ENCODE data around the gene RNPEPL1. TPM values are rescaled to one million over a fixed set of nuclear protein-coding genes. Genes with fewer than 3 reads are reported as not detected.

Gene RNPEPL1
- total and polyA plus RNA-seq, 2 experiments from 2014 or later = 6.0 to 21.0 TPM

- TF ChIP-seq, protein P1, sequence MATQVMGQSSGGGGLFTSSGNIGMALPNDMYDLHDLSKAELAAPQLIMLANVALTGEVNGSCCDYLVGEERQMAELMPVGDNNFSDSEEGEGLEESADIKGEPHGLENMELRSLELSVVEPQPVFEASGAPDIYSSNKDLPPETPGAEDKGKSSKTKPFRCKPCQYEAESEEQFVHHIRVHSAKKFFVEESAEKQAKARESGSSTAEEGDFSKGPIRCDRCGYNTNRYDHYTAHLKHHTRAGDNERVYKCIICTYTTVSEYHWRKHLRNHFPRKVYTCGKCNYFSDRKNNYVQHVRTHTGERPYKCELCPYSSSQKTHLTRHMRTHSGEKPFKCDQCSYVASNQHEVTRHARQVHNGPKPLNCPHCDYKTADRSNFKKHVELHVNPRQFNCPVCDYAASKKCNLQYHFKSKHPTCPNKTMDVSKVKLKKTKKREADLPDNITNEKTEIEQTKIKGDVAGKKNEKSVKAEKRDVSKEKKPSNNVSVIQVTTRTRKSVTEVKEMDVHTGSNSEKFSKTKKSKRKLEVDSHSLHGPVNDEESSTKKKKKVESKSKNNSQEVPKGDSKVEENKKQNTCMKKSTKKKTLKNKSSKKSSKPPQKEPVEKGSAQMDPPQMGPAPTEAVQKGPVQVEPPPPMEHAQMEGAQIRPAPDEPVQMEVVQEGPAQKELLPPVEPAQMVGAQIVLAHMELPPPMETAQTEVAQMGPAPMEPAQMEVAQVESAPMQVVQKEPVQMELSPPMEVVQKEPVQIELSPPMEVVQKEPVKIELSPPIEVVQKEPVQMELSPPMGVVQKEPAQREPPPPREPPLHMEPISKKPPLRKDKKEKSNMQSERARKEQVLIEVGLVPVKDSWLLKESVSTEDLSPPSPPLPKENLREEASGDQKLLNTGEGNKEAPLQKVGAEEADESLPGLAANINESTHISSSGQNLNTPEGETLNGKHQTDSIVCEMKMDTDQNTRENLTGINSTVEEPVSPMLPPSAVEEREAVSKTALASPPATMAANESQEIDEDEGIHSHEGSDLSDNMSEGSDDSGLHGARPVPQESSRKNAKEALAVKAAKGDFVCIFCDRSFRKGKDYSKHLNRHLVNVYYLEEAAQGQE (IDR thresholded peaks at IDR 0.05; ENCODE audit: unreplicated experiment) = no peak
- no peak for TF ChIP-seq EZH2phosphoT487 (IDR thresholded peaks at IDR 0.05; ENCODE audit: unreplicated experiment)
- no peak for TF ChIP-seq CTCF (conservative IDR thresholded peaks at IDR 0.05; ENCODE audit: low read depth in 2 of 2)
- TF ChIP-seq ETS1 (IDR thresholded peaks at IDR 0.05) = no peak
- TF ChIP-seq ZNF331 (CRISPR knock-in tag; IDR thresholded peaks at IDR 0.05; ENCODE audit: low read depth) = no peak
Observed at GRCh38 chr2:240573071-240573515, 4.8 kb downstream of the RNPEPL1 start (continued).

- Histone ChIP-seq H3K4me3 (no peak overlapping the region), H3K4me2 (no peak overlapping the region), H3K27me3 (ENCODE audit: insufficient read depth) (peaks cover 16% of the 10 kb centered on the region), H3K9me2 (ENCODE audit: insufficient read depth) (no peaks in the 10 kb centered on the region), H3F3A (replicated peaks; ENCODE audit: low read depth) (no peaks in the 10 kb centered on the region), H3K4me1 (ENCODE audit: insufficient read depth) (0 out of 2 replicates have a peak, but pooled peaks cover 3% of the 10 kb centered on the region), H4K20me1 (replicated peaks; ENCODE audit: insufficient read depth) (no peaks in the 10 kb centered on the region; the same call in 1 of the 2 replicates), H3K27ac (ENCODE audit: low read depth) (no peak overlapping the region), H2AFZ (no peak overlapping the region), H3K79me2 (replicated peaks; ENCODE audit: insufficient read depth) (no peaks in the 10 kb centered on the region), H3K36me3 (ENCODE audit: insufficient read depth) (no peaks in the 10 kb centered on the region)
- H3K36me3 Mint-ChIP-seq (ENCODE audit: low read depth) = no peaks in the 10 kb centered on the region
- H3K9me3 Mint-ChIP-seq = no peaks in the 10 kb centered on the region
- H3K27ac Mint-ChIP-seq = no peak overlapping the region
- peaks cover 20% of the 10 kb centered on the region for H3K27me3 Mint-ChIP-seq (ENCODE audit: insufficient read depth, low read depth, poor library complexity)
- DNase-seq (ENCODE audit: low spot score) (no peak), ATAC-seq (no peak)
- no peak overlapping the region for H3K4me3 Mint-ChIP-seq
- H3K4me1 Mint-ChIP-seq = 0 out of 3 replicates have a peak, but pooled peaks cover 2% of the 10 kb centered on the region
- TF ChIP-seq POLR2AphosphoS5 (IDR thresholded peaks at IDR 0.05; ENCODE audit: low read depth) (no peak), STAT1 (IDR thresholded peaks at IDR 0.05; ENCODE audit: unreplicated experiment) (no peak), CREB1 (CRISPR knock-in tag; IDR thresholded peaks at IDR 0.05; ENCODE audit: low read depth) (no peak), EZH2 (IDR thresholded peaks at IDR 0.05; ENCODE audit: low read depth, unreplicated experiment) (no peak), JUNB (IDR thresholded peaks at IDR 0.05; ENCODE audit: unreplicated experiment) (no peak), NANOG (IDR thresholded peaks at IDR 0.05; ENCODE audit: borderline replicate concordance) (no peak), CTCF (conservative IDR thresholded peaks at IDR 0.05; ENCODE audit: low read depth in 2 of 2) (no peak), ETS1 (IDR thresholded peaks at IDR 0.05) (no peak)
- TF ChIP-seq, protein P1 (IDR thresholded peaks at IDR 0.05; ENCODE audit: unreplicated experiment) = no peak
Observed at GRCh38 chr2:240573516-240574385, 5.5 kb downstream of the RNPEPL1 start.
